ENCODE data around the gene KDM2A. TPM values are rescaled to one million over a fixed set of nuclear protein-coding genes. Genes with fewer than 3 reads are reported as not detected.

The KDM2A gene
- total RNA-seq, 2 donors from 2014 or later: 50.3 to 97.6 TPM

DNA sequence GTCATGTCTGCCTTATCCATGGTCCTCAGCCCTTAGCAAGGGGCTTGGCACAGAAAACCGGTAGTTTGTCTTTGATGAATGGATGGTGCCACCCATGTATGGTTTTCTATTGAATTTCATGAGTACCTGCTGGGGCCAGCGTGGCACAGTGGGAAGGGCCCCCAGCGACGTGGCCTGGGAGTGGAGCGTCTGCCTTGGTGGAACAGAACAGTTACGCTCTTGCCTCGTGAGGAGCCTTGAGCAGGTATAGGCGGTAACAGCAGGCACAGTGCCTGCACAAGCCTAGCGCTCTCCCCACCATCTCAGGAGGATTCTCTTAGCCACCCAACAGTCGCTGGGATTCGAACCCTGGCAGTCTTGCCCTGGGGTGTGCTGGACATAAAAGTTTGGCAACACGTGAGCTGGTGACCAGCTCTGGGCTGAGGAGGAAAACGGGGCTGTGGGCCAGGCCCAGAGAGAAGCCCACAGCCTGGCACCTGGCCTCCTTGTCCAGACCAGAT is 181.2 kb downstream of the KDM2A start:
- whole genome bisulfite sequencing: 95% methylated on average over 13 of the region's 13 CpGs

DNA sequence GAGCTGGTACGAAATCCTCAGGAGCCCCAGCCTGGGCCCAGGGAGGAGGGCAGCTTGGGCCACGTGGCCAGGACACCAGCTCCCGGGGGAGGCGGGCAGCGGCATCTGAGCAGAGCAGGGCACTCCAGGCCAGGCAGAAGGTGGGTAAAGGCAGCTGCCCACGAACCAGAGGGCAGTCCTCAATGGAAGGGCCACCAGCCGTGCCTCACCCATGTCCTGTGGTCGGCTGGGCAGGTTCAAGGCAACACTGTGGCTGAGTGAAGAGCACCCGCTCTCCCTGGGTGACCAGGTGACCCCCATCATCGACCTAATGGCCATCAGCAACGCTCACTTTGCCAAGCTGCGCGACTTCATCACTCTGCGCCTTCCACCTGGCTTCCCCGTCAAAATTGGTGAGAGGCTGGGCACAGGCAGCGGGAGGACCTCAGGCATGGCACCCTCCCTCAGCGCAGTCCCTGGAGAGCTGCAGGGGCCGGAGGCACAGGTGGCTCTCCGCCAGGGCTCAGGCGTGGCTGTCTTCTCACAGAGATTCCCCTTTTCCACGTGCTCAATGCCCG is 181.8 kb downstream of the KDM2A start:
- DNase-seq (ENCODE audit: low spot score): no peak
- Histone ChIP-seq H3K4me3 (no peak overlapping the region), H3K9me3 (no peaks in the 10 kb centered on the region), H3K27ac (no peak overlapping the region), H3K36me3 (peaks cover 0 to 9% of the 10 kb centered on the region in 2 donors), H3K27me3 (replicated peaks; ENCODE audit: insufficient read depth) (no peaks in the 10 kb centered on the region), H3K4me1 (replicated peaks) (peaks cover 13% of the 10 kb centered on the region)
- TF ChIP-seq POLR2AphosphoS5 (IDR thresholded peaks at IDR 0.05) (no peak), POLR2A (IDR thresholded peaks at IDR 0.05) (no peak)
- TF ChIP-seq, protein P1, sequence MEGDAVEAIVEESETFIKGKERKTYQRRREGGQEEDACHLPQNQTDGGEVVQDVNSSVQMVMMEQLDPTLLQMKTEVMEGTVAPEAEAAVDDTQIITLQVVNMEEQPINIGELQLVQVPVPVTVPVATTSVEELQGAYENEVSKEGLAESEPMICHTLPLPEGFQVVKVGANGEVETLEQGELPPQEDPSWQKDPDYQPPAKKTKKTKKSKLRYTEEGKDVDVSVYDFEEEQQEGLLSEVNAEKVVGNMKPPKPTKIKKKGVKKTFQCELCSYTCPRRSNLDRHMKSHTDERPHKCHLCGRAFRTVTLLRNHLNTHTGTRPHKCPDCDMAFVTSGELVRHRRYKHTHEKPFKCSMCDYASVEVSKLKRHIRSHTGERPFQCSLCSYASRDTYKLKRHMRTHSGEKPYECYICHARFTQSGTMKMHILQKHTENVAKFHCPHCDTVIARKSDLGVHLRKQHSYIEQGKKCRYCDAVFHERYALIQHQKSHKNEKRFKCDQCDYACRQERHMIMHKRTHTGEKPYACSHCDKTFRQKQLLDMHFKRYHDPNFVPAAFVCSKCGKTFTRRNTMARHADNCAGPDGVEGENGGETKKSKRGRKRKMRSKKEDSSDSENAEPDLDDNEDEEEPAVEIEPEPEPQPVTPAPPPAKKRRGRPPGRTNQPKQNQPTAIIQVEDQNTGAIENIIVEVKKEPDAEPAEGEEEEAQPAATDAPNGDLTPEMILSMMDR (IDR thresholded peaks at IDR 0.05): no peak
- 86% methylated on average over 22 of the region's 22 CpGs for WGBS
- intact Hi-C loops (cut with DNase I): loop anchor here (5.0 kb wide), 1 partner anchor 34 kb away; the partner anchor contains the start of gene GRK2

More for the DNA sequence above, 181.2 kb downstream of the KDM2A start:
- TF ChIP-seq, protein P1 (IDR thresholded peaks at IDR 0.05): no peak
- TF ChIP-seq POLR2A (IDR thresholded peaks at IDR 0.05) (no peak), POLR2AphosphoS5 (IDR thresholded peaks at IDR 0.05) (no peak)
- no peak overlapping the region for H3K4me3 ChIP-seq
- no peak for DNase-seq (ENCODE audit: low spot score)
- peaks cover 13% of the 10 kb centered on the region for H3K4me1 ChIP-seq (replicated peaks)
- peaks cover 0 to 9% of the 10 kb centered on the region in 2 donors for H3K36me3 ChIP-seq
- intact Hi-C loops (cut with DNase I): loop anchor here (5.0 kb wide), 1 partner anchor 33 kb away; the partner anchor contains the start of gene GRK2
- no peaks in the 10 kb centered on the region for H3K27me3 ChIP-seq (replicated peaks; ENCODE audit: insufficient read depth)
- H3K27ac ChIP-seq: no peak overlapping the region
- no peaks in the 10 kb centered on the region for H3K9me3 ChIP-seq

DNA sequence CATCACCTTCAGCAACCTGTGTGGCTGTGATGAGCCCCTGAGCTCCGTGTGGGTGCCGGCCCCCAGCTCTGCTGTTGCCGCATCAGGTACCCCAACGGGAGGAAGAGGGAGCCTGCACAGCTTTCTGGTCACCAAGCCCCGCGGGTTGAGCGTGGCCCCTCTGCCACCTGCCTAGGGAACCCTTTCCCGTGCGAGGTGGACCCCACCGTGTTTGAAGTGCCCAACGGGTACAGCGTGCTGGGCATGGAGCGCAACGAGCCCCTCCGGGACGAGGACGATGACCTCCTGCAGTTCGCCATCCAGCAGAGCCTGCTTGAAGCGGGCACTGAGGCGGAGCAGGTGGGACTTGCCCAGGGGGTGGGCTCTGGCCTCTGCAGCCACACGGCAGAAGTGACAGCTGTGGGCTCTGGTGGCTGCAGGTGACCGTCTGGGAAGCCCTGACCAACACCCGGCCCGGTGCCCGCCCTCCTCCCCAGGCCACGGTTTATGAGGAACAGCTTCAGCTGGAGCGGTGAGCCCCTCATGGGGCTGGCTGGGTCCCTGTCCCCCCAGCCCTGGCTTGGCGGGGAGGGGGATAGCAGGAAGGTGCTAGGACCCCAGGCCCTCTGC is 182.4 kb downstream of the KDM2A start:
- WGBS: 91% methylated on average over 28 of the region's 28 CpGs
- Histone ChIP-seq H3K4me3 (no peak overlapping the region), H3K27ac (peak overlapping the region; percentile 89 to 91), H3K9me3 (no peaks in the 10 kb centered on the region), H3K36me3 (peaks cover 0 to 9% of the 10 kb centered on the region in 2 donors), H3K4me1 (replicated peaks) (peaks cover 13% of the 10 kb centered on the region), H3K27me3 (replicated peaks; ENCODE audit: insufficient read depth) (no peaks in the 10 kb centered on the region)
- no peak for TF ChIP-seq POLR2AphosphoS5 (IDR thresholded peaks at IDR 0.05)
- no peak for TF ChIP-seq POLR2A (IDR thresholded peaks at IDR 0.05)
- TF ChIP-seq, protein P1 (IDR thresholded peaks at IDR 0.05): no peak
- DNase-seq (ENCODE audit: low spot score): no peak
- intact Hi-C loops (cut with DNase I): loop anchor here (5.0 kb wide), 1 partner anchor 34 kb away; the partner anchor contains the start of gene GRK2

DNA sequence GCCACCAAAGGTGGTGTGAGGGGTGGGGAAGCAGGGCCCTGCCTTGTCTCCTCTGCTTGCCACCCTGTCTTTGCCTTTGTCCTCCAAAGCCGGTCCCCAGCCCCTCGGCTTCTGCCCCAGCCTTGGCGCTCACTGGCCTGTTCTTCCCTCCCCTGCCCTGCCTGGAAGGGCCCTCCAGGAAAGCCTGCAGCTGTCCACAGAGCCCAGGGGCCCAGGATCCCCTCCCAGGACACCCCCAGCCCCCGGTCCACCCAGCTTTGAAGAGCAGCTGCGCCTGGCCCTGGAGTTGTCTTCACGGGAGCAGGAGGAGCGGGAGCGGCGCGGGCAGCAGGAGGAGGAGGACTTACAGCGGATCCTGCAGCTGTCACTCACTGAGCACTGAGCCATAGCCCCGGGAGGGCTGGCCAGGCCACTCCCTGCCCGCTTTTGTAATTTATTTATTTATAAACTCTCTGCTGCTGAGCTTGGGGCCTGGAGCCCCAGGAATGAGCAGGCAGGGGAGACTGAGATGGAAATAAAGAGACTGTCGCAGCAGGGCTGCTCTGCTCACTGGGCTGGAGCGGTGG is 183.0 kb downstream of the KDM2A start:
- intact Hi-C loops (cut with DNase I): loop anchor here (5.0 kb wide), 1 partner anchor 35 kb away; the partner anchor contains the start of gene GRK2
- Histone ChIP-seq H3K27ac (peak overlapping the region; percentile 89 to 91), H3K4me3 (no peak overlapping the region), H3K9me3 (no peaks in the 10 kb centered on the region), H3K27me3 (replicated peaks; ENCODE audit: insufficient read depth) (no peaks in the 10 kb centered on the region), H3K36me3 (peaks cover 0 to 9% of the 10 kb centered on the region in 2 donors), H3K4me1 (replicated peaks) (peaks cover 13% of the 10 kb centered on the region)
- WGBS: 47% methylated on average over 15 of the region's 15 CpGs
- DNase-seq (ENCODE audit: low spot score): peak; percentile 76
- TF ChIP-seq POLR2AphosphoS5 (IDR thresholded peaks at IDR 0.05): peak; percentile 50
- peak; percentile 65 for TF ChIP-seq POLR2A (IDR thresholded peaks at IDR 0.05)
- TF ChIP-seq, protein P1 (IDR thresholded peaks at IDR 0.05): no peak

Measured in prostate gland (tissue), 2 donors.